Naive thymus-derived CD4-positive, alpha-beta T cell (primary cell): ENCODE measurements around the gene STRN4. TPM values are rescaled to one million over a fixed set of nuclear protein-coding genes. Genes with fewer than 3 reads are reported as not detected.
"Not testable (repeated sequence)": the region's sequence is repeated elsewhere in the genome, so short reads cannot be mapped to it uniquely, and the experiment has no call there.

Source experiments
- ATAC-seq: fragments of 150-1000 bp; cut with Tn5 transposase; 2 replicates; pipeline ENCODE4 v1.10.0; 2021; ENCODE audit warnings: mild to moderate bottlenecking, moderate library complexity
- CTCF ChIA-PET: fragments of 350-600 bp; sonication (Branson Sonifier 250); formaldehyde crosslinking; loops from one replicate; lab custom pipeline; 2021; ENCODE audit warnings: antibody characterized with exemption; lab: Charles Lee
- POLR2A ChIA-PET: fragments of 350-600 bp; sonication (Branson Sonifier 250); formaldehyde crosslinking; loops from one replicate; lab custom pipeline; 2021; ENCODE audit warnings: antibody characterized with exemption, inconsistent platforms; lab: Charles Lee
- DNase-seq, 9 donors: peaks; one replicate each; pipeline versions ENCODE4 v3.0.0 to v3.0.0-alpha.2; 2020 to 2022; ENCODE audit warnings: mixed read lengths in 1 of 9
- H3K27ac ChIP-seq: one replicate; pipeline ENCODE4 v1.7.0; 2013; ENCODE audit warnings: mild to moderate bottlenecking, low read depth, low read length, moderate library complexity
- H3K27me3 ChIP-seq, 2 donors: one replicate each; pipeline ENCODE4 v1.7.0; 2013; ENCODE audit warnings: low read length in 2 of 2, mild to moderate bottlenecking in 2 of 2, moderate library complexity in 2 of 2; ENCODE audit not compliant: control insufficient read depth in 2 of 2, insufficient read depth in 2 of 2
- H3K36me3 ChIP-seq, 3 experiments: 1 replicate in 2 of 3; 2 replicates in 1 of 3; pipeline ENCODE4 v1.7.0; 2013; ENCODE audit warnings: low read length in 3 of 3, mild to moderate bottlenecking in 3 of 3, moderate library complexity in 1 of 3; ENCODE audit not compliant: insufficient read depth in 3 of 3, control insufficient read depth in 2 of 3
- H3K4me1 ChIP-seq, 2 donors: one replicate each; pipeline ENCODE4 v1.7.0; 2013; ENCODE audit warnings: low read length in 2 of 2, mild to moderate bottlenecking in 2 of 2, moderate library complexity in 1 of 2; ENCODE audit not compliant: control insufficient read depth in 2 of 2, insufficient read depth in 2 of 2
- H3K4me3 ChIP-seq: 2 replicates; pipeline ENCODE4 v1.7.0; 2013; ENCODE audit warnings: mild to moderate bottlenecking, low read length
- H3K9me3 ChIP-seq, 3 experiments: 1 replicate in 2 of 3; 2 replicates in 1 of 3; pipeline ENCODE4 v1.7.0; 2013; ENCODE audit warnings: low read length in 3 of 3; ENCODE audit not compliant: control insufficient read depth in 2 of 3
- H3K27ac Mint-ChIP-seq, 9 donors: one replicate each; pipeline ENCODE4 v1.8.0; 2020 to 2022; ENCODE audit warnings: mixed read lengths in 9 of 9, mild to moderate bottlenecking in 8 of 9, moderate library complexity in 5 of 9, inconsistent platforms in 2 of 9
- H3K27me3 Mint-ChIP-seq, 5 donors: one replicate each; pipeline ENCODE4 v1.8.0; 2021 to 2022; ENCODE audit warnings: mixed read lengths in 5 of 5, mild to moderate bottlenecking in 1 of 5
- H3K36me3 Mint-ChIP-seq, 5 donors: one replicate each; pipeline ENCODE4 v1.8.0; 2020 to 2022; ENCODE audit warnings: mixed read lengths in 5 of 5, mild to moderate bottlenecking in 3 of 5, inconsistent platforms in 1 of 5
- H3K4me1 Mint-ChIP-seq, 7 donors: one replicate each; pipeline ENCODE4 v1.8.0; 2020 to 2022; ENCODE audit warnings: mixed read lengths in 7 of 7, mild to moderate bottlenecking in 3 of 7, inconsistent platforms in 1 of 7
- H3K4me3 Mint-ChIP-seq, 10 donors: one replicate each; pipeline ENCODE4 v1.8.0; 2020 to 2022; ENCODE audit warnings: mild to moderate bottlenecking in 10 of 10, mixed read lengths in 10 of 10, moderate library complexity in 6 of 10, inconsistent platforms in 2 of 10
- H3K9me3 Mint-ChIP-seq, 11 donors: one replicate each; pipeline ENCODE4 v1.8.0; 2020 to 2022; ENCODE audit warnings: mixed read lengths in 11 of 11, mild to moderate bottlenecking in 4 of 11, inconsistent platforms in 1 of 11, moderate library complexity in 1 of 11
- intact Hi-C, 2 donors: fragments of 100-400 bp; cut with micrococcal nuclease; formaldehyde crosslinking; loops; one replicate each; pipeline ENCODE4 v1.15.1; 2023
- polyA plus RNA-seq, 2 donors: library from polyadenylated mRNA; unstranded; fragments of 300-500 nt; fragmentation: Illumina TruSeq; gene quantifications; one replicate each; pipeline ENCODE4 v1.2.3, GENCODE V29; 2021
- total RNA-seq, 6 experiments: library from RNA in 5 of 6; stranded (reverse) in 5 of 6; gene quantifications; 1 replicate in 5 of 6; 2 replicates in 1 of 6; pipeline ENCODE4 v1.2.3 and lab custom pipeline; 2021 to 2026

STRN4 gene
- total and polyA plus RNA-seq, 7 experiments from 2014 or later, result 16.2 to 120 (median 87.1) TPM

- ChIA-PET POLR2A (interaction anchor here (0.9 to 1.1 kb wide), 2 partner anchors 15 to 26 kb away, joined by 3 to 4 read pairs; no protein-coding TSS in a partner anchor), CTCF (interaction anchor here (0.6 to 2.1 kb wide), 5 partner anchors 19 to 492 kb away, joined by 3 to 7 read pairs (median 4); no protein-coding TSS in a partner anchor)
- Mint-ChIP-seq H3K36me3 (peaks cover 0 to 42% (median 3%) of the 10 kb centered on the region in 5 donors), H3K27ac (peak overlapping the region; percentile 50 to 91 (median 72)), H3K4me3 (peak overlapping the region; percentile 45 to 91 (median 87)), H3K27me3 (no peaks in the 10 kb centered on the region), H3K9me3 (no peaks in the 10 kb centered on the region), H3K4me1 (peaks cover 19 to 62% (median 51%) of the 10 kb centered on the region in 7 donors)
- ATAC-seq, result no peak
- peaks cover 0 to 8% (median 5%) of the 10 kb centered on the region in 3 experiments for H3K36me3 ChIP-seq
- no peak for DNase-seq
- H3K27me3 ChIP-seq, result no peaks in the 10 kb centered on the region
- peak overlapping the region; percentile 77 for H3K4me3 ChIP-seq
- no peaks in the 10 kb centered on the region for H3K9me3 ChIP-seq
- H3K27ac ChIP-seq, result peak overlapping the region; percentile 62
- intact Hi-C loops, result loop anchor here (5.0 to 10.0 kb wide), 3 partner anchors 38 to 489 kb away; partner anchors contain the start of genes FKRP (in 1 of the 2), INAFM1 (in 1 of the 2), STRN4 (in 1 of the 2) and ZC3H4 (in 1 of the 2)
- H3K4me1 ChIP-seq, result peaks cover 18 to 35% of the 10 kb centered on the region in 2 donors
These were observed 39.1 kb upstream of the STRN4 start for GRCh38 chr19:46785054-46785979.

GRCh38 chr19:46784262-46785053 is 38.2 kb upstream of the STRN4 start:
- H3K4me3 ChIP-seq, result peak overlapping the region; percentile 33
- ChIA-PET CTCF (interaction anchor here (0.6 to 2.1 kb wide), 5 partner anchors 18 to 55 kb away, joined by 3 to 7 read pairs (median 4); no protein-coding TSS in a partner anchor), POLR2A (interaction anchor here (1.5 kb wide), 1 partner anchor 70 kb away, joined by 3 read pairs; no protein-coding TSS in a partner anchor)
- no peaks in the 10 kb centered on the region for H3K27me3 ChIP-seq
- peak overlapping the region; percentile 32 for H3K27ac ChIP-seq
- H3K4me1 ChIP-seq, result peaks cover 18 to 35% of the 10 kb centered on the region in 2 donors
- Mint-ChIP-seq H3K36me3 (peaks cover 0 to 44% (median 3%) of the 10 kb centered on the region in 5 donors), H3K27ac (peak overlapping the region in 6 of 9 donors; percentile 46 to 88 (median 67)), H3K27me3 (no peaks in the 10 kb centered on the region), H3K9me3 (no peaks in the 10 kb centered on the region), H3K4me3 (peak overlapping the region in 7 of 10 donors; percentile 15 to 90 (median 33)), H3K4me1 (peaks cover 19 to 58% (median 50%) of the 10 kb centered on the region in 7 donors)
- H3K9me3 ChIP-seq, result no peaks in the 10 kb centered on the region
- DNase-seq (peak in 1 of 9 donors; percentile 68), ATAC-seq (no peak)
- intact Hi-C loops, result loop anchor here (5.0 to 10.0 kb wide), 3 partner anchors 37 to 490 kb away; partner anchors contain the start of genes FKRP (in 1 of the 2), INAFM1 (in 1 of the 2), STRN4 (in 1 of the 2) and ZC3H4 (in 1 of the 2)
- H3K36me3 ChIP-seq, result peaks cover 0 to 8% (median 5%) of the 10 kb centered on the region in 3 experiments

- Histone ChIP-seq H3K4me3 (no peak overlapping the region), H3K36me3 (peaks cover 0 to 8% (median 5%) of the 10 kb centered on the region in 3 experiments), H3K27me3 (no peaks in the 10 kb centered on the region), H3K27ac (no peak overlapping the region), H3K4me1 (peaks cover 18 to 31% of the 10 kb centered on the region in 2 donors), H3K9me3 (no peaks in the 10 kb centered on the region)
- POLR2A ChIA-PET, result interaction anchor here (1.5 kb wide), 1 partner anchor 69 kb away, joined by 3 read pairs; no protein-coding TSS in a partner anchor
- H3K27me3 Mint-ChIP-seq, result no peaks in the 10 kb centered on the region
- CTCF ChIA-PET, result interaction anchor here (0.6 kb wide), 1 partner anchor 32 kb away, joined by 4 read pairs; no protein-coding TSS in a partner anchor
- H3K4me1 Mint-ChIP-seq, result peaks cover 19 to 56% (median 44%) of the 10 kb centered on the region in 7 donors
- intact Hi-C loops, result loop anchor here in 1 of 2 donors (10.0 kb wide), 1 partner anchor 491 kb away; the partner anchor contains the start of gene INAFM1
- ATAC-seq, result no peak
- H3K9me3 Mint-ChIP-seq, result no peaks in the 10 kb centered on the region
- DNase-seq, result no peak
- H3K36me3 Mint-ChIP-seq, result peaks cover 0 to 46% (median 3%) of the 10 kb centered on the region in 5 donors
- peak overlapping the region in 5 of 9 donors; percentile 50 to 88 (median 65) for H3K27ac Mint-ChIP-seq
- peak overlapping the region in 3 of 10 donors; percentile 23 to 90 (median 45) for H3K4me3 Mint-ChIP-seq
These were observed 37.4 kb upstream of the STRN4 start for GRCh38 chr19:46783670-46784069.

GRCh38 chr19:46782355-46783019 is 36.2 kb upstream of the STRN4 start:
- H3K27ac ChIP-seq, result no peak overlapping the region

GRCh38 chr19:46777956-46778645 is 31.9 kb upstream of the STRN4 start:
- CTCF ChIA-PET, H3K27me3 ChIP-seq, POLR2A ChIA-PET, intact Hi-C loops, DNase-seq, H3K4me3 Mint-ChIP-seq, H3K9me3 ChIP-seq, H3K27ac ChIP-seq, H3K27me3 Mint-ChIP-seq, H3K4me3 ChIP-seq, H3K4me1 ChIP-seq, H3K9me3 Mint-ChIP-seq: not testable (repeated sequence)
- peaks cover 9 to 36% (median 12%) of the 10 kb centered on the region in 5 donors for H3K36me3 Mint-ChIP-seq
- H3K4me1 Mint-ChIP-seq, result peaks cover 0 to 33% (median 4%) of the 10 kb centered on the region in 7 donors
- H3K36me3 ChIP-seq, result peaks cover 0 to 26% (median 13%) of the 10 kb centered on the region in 3 experiments
- peak; percentile 66 for ATAC-seq
- peak overlapping the region in 1 of 9 donors; percentile 42 for H3K27ac Mint-ChIP-seq

More at GRCh38 chr19:46782355-46783019, 36.2 kb upstream of the STRN4 start:
- H3K4me3 ChIP-seq, result no peak overlapping the region
- peaks cover 0 to 53% (median 3%) of the 10 kb centered on the region in 5 donors for H3K36me3 Mint-ChIP-seq
- no peaks in the 10 kb centered on the region for H3K27me3 Mint-ChIP-seq
- peaks cover 19 to 61% (median 43%) of the 10 kb centered on the region in 7 donors for H3K4me1 Mint-ChIP-seq
- peak overlapping the region in 1 of 10 donors; percentile 90 for H3K4me3 Mint-ChIP-seq
- no peak for DNase-seq
- H3K4me1 ChIP-seq, result peaks cover 18 to 33% of the 10 kb centered on the region in 2 donors
- ChIA-PET POLR2A (interaction anchor here (0.5 kb wide), 1 partner anchor 11 kb away, joined by 3 read pairs; no protein-coding TSS in a partner anchor), CTCF (no interaction called here)
- H3K9me3 ChIP-seq, result no peaks in the 10 kb centered on the region
- peaks cover 0 to 8% (median 5%) of the 10 kb centered on the region in 3 experiments for H3K36me3 ChIP-seq
- intact Hi-C loops, result loop anchor here in 1 of 2 donors (10.0 kb wide), 1 partner anchor 492 kb away; the partner anchor contains the start of gene INAFM1
- no peaks in the 10 kb centered on the region for H3K9me3 Mint-ChIP-seq
- H3K27ac Mint-ChIP-seq, result peak overlapping the region in 4 of 9 donors; percentile 28 to 83 (median 60)
- no peak for ATAC-seq
- H3K27me3 ChIP-seq, result no peaks in the 10 kb centered on the region
